GM18505 (cell line): ENCODE measurements around the gene SETDB2.

Source experiments
- ATAC-seq: cut with Tn5 transposase; IDR thresholded peaks from one replicate; pipeline ENCODE4 v1.9.1; 2021; ENCODE audit not compliant: unreplicated experiment
- POLR2A ChIP-seq: IDR thresholded peaks from 4 replicates; pipeline ENCODE4 v1.6.1; 2011; ENCODE audit warnings: borderline replicate concordance; ENCODE audit not compliant: insufficient read depth, insufficient read length; ENCODE audit errors: extremely low read depth

Gene SETDB2

GRCh38 chr13:49443704-49444523, at the start of gene SETDB2, which contains the start of gene CAB39L:
TSS of gene SETDB2 (plus strand) at chr13:49444274. CDS start at chr13:49451894, 7,620 bp downstream.
TSS of gene CAB39L (minus strand) at chr13:49444064. CDS start at chr13:49382910, 61,154 bp downstream.
- peak; percentile 93 for ATAC-seq
- TF ChIP-seq POLR2A = peak; percentile 75

GRCh38 chr13:49395451-49395865, 48.6 kb upstream of the SETDB2 start:
- TF ChIP-seq POLR2A = no peak
- ATAC-seq = no peak

- no peak for ATAC-seq
- no peak for TF ChIP-seq POLR2A
Measured at GRCh38 chr13:49395878-49396380, 48.1 kb upstream of the SETDB2 start.

- no peak for TF ChIP-seq POLR2A
- ATAC-seq = no peak
Measured at GRCh38 chr13:49399801-49400472, 44.1 kb upstream of the SETDB2 start.

- no peak for ATAC-seq
- TF ChIP-seq POLR2A = no peak
Measured at GRCh38 chr13:49400755-49401659, 43.1 kb upstream of the SETDB2 start.

- no peak for TF ChIP-seq POLR2A
- ATAC-seq = no peak
Measured at GRCh38 chr13:49403996-49404702, 39.9 kb upstream of the SETDB2 start.

GRCh38 chr13:49404703-49405020, 39.4 kb upstream of the SETDB2 start:
- no peak for TF ChIP-seq POLR2A
- no peak for ATAC-seq

GRCh38 chr13:49407068-49407467, 37.0 kb upstream of the SETDB2 start:
- no peak for ATAC-seq
- no peak for TF ChIP-seq POLR2A

GRCh38 chr13:49407936-49408335, 36.1 kb upstream of the SETDB2 start:
- no peak for ATAC-seq
- TF ChIP-seq POLR2A = no peak

- no peak for ATAC-seq
- TF ChIP-seq POLR2A = no peak
Measured at GRCh38 chr13:49409008-49409407, 35.1 kb upstream of the SETDB2 start.

GRCh38 chr13:49410006-49410405, 34.1 kb upstream of the SETDB2 start:
- no peak for TF ChIP-seq POLR2A
- no peak for ATAC-seq

- ATAC-seq = no peak
- no peak for TF ChIP-seq POLR2A
Measured at GRCh38 chr13:49410477-49410876, 33.6 kb upstream of the SETDB2 start.
